Stimulated activated CD4-positive, alpha-beta T cell treated with anti-CD3 and anti-CD28 coated beads, TNF-alpha, amount 100 ng/mL, for 4 hours (primary cell): ENCODE results near the gene FRAS1.
"Not testable (repeated sequence)": the region's sequence is repeated elsewhere in the genome, so short reads cannot be mapped to it uniquely, and the experiment has no call there.

Experiments used
- DNase-seq, 3 experiments: peaks; one replicate each; pipeline ENCODE4 v3.0.0-alpha.2; 2020; ENCODE audit warnings: low read depth in 3 of 3

The FRAS1 gene

DNA sequence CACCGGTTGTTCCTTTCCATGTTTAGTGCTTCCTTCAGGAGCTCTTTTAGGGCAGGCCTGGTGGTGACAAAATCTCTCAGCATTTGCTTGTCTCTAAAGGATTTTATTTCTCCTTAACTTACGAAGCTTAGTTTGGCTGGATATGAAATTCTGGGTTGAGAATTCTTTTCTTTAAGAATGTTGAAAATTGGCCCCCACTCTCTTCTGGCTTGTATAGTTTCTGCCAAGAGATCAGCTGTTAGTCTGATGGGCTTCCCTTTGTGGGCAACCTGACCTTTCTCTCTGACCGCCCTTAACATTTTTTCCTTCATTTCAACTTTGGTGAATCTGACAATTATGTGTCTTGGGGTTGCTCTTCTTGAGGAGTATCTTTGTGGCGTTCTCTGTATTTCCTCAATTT lies 218.3 kb downstream of the FRAS1 start:
- DNase-seq: not testable (repeated sequence)

DNA sequence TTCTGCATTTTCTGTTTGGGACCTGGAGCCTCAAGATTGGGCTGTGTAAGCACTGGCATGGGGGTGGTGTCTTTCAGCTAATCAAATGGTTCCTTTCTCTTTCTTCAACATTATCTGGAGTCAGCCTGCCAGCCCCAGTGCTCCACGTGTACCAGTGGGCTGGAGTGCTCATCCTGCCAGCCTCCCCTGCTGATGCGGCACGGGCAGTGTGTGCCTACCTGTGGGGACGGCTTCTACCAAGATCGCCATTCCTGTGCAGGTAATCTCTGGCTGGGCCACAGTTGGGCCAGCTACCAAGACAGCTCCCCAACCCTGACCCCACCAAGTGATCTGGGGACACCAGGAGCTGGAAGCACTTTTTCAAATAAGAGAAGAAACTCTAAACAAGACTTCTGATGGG lies 229.2 kb downstream of the FRAS1 start:
- no peak for DNase-seq

GRCh38 chr4:78288327-78288726 lies 231.2 kb downstream of the FRAS1 start:
- no peak for DNase-seq

GRCh38 chr4:78291277-78291676 lies 234.2 kb downstream of the FRAS1 start:
- DNase-seq: no peak

GRCh38 chr4:78292341-78292740 lies 235.2 kb downstream of the FRAS1 start:
- DNase-seq: no peak

DNA sequence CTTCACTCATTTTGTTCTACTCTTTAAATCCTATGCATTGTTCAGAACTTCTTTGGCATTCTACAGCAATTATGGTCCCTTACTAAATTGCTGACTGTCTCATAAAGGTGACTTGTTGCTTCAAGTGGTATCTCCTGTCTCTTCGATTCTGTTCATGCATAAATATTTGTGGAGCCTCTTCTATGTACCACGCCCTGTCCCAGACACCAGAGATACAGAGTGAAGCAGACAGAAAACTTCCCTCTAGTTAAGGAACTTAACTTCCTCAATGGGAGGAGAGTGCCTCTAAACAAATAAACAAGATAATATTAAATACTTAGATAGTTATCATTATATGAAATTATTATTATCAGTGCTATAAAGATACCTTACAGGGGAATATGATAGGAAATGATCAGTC lies 235.7 kb downstream of the FRAS1 start:
- no peak for DNase-seq

DNA sequence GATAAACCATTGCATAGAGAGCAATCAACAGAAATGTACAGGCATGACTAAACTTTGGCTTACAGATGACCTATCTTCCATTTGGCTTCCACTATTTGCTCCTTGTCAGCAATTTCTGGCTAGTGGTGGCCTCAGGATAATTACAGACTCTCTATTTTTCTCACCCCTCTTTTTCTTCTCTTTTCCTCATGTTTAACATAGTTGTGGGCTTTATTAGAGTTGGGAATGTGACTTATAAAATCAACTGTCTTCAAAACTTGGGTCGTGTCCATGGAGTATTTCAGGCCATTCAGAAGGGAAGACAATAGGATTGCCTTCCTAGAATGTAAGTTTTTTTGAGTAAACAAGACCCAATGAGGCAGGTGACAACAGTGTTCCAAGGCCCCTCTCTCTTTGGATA lies 236.2 kb downstream of the FRAS1 start:
- DNase-seq: no peak

- no peak for DNase-seq
Measured at GRCh38 chr4:78293821-78294301, 236.7 kb downstream of the FRAS1 start.

DNA sequence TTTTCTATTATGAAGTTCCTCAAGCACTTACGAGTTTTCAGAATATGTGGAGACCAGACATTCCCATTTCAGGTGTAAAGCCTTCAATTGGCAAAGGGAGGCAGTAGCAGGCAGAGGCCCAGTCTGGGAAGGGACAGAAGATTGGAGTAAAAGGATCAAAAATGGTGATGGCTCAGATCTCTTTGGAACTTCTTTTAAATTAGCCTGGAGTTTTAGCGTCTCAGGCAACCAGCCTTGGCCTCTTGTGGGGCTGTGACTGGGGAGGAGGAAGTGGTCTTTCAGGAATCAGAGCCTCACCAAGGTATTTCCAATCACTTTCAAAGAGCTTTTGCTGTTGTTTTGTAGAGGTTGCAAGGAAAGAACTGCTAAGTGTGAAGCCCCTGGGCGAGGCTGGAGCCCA lies 239.1 kb downstream of the FRAS1 start:
- no peak for DNase-seq

DNA sequence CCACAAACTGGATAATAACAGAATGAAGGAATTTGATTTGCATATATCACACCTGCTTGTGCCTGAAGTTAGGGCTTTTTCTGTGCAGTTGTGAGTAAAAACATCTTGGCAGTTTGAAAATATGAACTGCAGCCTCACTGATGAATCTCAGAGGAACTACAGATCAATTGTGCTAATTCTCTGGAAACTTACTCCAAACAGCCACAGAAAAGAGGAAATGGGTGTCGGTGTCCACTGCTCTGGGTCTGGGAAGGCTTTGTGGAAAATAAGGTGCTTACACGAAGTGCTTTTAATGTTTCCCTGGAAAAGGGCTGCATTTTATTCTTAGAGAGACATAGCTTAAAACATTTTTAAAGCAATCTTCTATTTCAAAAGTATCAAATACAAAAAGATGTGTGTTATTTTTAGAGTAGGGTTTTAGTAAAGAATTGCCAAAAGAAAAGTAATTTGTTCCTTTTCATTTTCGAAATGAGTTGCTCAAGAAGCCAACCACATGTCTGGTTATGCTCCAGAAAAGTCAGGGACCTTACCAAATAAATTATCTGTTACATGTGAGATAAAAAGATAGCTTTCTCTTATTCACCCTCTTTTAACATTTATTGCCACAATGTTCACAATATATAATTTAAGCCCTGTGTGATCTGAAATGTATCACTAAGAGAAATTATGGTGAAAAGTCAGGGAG lies 240.1 kb downstream of the FRAS1 start:
- DNase-seq: no peak

GRCh38 chr4:78298618-78299017 lies 241.5 kb downstream of the FRAS1 start:
- DNase-seq: no peak

GRCh38 chr4:78299565-78299972 lies 242.4 kb downstream of the FRAS1 start:
- DNase-seq: no peak

DNA sequence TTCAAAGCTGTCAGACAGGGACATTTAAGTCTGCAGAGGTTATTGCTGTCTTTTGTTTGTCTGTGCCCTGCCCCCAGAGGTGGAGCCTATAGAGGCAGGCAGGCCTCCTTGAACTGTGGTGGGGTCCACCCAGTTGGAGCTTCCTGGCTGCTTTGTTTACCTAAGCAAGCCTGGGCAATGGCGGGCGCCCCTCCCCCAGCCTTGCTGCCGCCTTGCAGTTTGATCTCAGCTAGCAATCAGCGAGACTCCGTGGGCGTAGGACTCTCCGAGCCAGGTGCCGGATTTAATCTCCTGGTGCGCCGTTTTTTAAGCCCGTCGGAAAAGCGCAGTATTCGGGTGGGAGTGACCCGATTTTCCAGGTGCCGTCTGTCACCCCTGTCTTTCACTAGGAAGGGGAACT lies 250.1 kb downstream of the FRAS1 start:
- not testable (repeated sequence) for DNase-seq

DNA sequence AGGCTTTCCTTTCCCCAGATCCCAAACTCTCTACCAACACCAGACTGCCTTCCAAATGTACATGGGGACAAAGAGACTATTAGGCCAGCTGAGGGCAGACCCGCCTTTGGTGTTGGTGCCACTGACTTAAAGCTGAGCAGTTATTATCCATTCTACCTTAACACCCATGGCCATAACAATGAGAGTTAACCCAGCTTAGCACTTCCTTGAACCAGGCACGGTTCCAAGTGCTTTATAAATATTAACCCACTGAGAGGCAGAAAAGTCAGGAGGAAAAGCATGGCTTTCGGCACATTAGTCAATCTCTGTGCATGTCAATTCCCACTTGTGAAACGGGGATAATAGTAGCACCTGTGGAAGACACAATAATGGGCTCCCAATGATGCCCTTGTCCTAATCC lies 251.4 kb downstream of the FRAS1 start:
- no peak for DNase-seq

DNA sequence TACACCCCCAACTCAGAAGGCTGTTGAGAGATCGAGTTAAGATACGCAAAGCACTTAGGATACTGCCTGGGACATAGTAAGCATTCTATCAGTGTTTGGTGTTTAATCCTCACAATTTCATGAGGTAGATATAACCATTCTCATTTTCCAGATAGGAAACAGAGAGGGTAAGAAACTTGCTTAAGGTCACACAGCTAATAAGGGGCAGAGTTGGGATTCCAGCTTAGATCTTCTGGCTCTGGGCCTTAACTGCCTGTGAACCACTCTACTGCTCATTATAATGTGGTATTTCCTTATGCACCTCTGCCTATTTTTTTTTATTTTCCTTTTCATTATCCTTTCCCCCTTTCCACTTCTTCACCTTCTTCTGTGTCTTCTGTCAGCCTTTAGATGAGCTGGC lies 252.2 kb downstream of the FRAS1 start:
- DNase-seq: no peak

DNA sequence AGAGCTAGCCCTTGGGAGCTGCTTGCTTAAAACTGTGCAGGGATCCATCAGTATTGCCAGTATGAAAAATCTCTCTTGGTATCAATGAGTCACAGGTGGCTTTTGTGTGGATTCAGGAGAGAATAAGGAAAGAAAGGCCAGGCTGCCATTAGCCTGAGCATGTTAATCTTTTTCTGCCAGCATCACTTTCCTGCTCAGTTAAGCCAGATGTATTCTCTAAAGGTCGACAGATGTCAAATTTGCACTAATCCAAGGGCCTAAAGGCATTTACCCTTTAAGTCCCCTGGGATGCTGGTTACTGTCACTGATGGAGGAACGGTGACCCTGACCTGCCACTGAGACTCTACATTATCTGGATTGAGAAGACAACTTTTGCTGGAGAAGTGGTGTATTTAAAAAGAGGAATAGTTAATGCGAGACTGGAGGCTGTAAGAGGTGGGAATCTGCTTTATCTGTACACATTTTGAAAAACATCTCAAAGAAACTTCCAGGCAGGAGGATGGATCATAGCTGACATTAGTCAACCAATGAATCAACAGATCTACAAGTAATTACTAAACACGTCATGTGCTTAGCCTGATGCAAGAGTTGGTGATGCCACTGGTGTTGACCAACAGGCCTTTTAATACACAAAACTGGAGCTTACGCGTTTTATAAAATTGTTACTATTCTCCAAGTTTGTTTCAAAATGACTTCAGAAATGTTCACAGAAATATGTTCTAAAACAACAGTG lies 253.1 kb downstream of the FRAS1 start:
- no peak for DNase-seq

- DNase-seq: no peak
Measured at GRCh38 chr4:78310740-78311115, 253.6 kb downstream of the FRAS1 start.

GRCh38 chr4:78311306-78311705 lies 254.2 kb downstream of the FRAS1 start:
- DNase-seq: no peak

DNA sequence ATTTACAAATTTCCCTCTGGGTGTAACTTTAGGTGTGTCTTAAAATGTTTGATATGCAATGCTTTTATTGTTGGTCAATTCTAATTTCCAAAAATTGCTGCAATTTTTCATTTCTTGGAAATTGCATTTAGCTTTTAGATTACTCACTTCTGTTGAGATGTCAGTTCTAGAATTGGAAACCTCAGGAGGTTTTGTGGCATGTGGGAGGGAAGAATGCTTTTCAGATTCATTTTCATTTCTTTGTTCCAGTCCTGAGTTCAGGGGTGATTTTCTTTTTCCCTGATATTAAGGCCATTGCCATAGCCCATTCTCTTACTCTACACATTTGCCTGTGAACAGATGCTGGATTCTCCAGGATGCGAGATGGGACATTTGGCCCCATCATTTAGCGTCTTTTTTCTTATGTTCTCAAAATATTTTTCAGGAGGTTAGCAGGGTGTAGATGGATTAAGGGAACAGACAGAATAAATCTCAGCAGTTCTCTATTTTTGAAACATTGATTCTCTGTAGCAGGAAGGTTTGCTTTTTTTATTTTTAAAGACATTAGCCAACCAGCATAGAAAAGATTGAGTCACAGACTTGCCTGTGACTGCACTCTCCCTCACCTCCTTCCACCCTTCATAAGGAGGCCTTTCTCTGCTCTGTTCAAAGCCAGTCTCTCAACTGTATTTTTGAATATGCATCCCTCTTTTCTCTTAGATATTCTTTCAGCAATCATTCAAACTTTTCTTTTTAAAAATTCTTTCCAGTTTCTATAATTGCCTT lies 256.0 kb downstream of the FRAS1 start:
- DNase-seq: no peak

DNA sequence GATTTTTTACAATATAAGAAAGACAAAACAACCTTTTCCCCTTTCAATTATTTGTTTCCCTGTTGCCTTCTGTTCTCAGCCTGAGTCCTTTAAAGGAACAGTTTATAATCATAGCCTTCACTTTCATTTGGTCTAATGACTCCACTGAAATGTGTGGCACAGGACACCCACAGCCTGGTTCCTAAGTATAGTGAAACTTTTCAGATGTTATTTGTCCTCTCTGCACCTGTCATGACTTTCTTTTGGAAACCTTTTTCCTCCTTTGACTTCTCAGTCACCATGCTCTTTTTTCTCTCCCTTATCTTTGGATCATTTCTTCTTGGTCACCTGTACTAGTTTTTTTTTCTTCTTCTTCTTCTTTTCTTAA lies 256.6 kb downstream of the FRAS1 start:
- no peak for DNase-seq

- no peak for DNase-seq
Measured at GRCh38 chr4:78318126-78318525, 261.0 kb downstream of the FRAS1 start.

DNA sequence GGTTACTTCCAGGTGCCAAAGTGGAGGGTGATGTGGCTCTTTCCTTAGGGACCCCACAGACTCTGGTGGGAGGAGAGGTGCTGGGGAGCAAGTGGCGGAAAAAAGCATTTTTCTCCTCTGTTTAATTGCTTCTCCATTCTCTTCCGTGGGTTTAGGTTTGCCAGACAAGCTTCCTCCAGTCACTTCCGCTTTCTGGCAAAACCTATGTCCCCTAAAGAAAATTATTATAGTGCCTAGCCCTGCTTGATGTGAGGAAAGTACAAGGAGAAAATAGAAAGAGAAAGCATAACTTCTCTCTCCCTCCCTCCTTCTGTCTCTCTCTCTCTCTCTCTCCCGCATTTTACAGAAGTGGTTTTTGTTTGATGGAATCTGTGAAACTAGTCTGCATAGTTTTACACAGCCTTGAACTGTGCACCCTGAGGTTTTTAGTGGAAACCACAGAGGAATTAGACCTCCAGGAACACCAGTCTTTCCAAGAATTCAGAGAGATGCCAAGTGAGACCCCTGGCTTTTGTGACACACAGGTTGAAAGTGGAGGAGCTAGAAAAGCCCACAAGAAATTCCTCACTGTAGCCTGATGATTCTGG lies 263.3 kb downstream of the FRAS1 start:
- no peak for DNase-seq
